ENCODE results near the gene ATRIP. TPM values are rescaled to one million over a fixed set of nuclear protein-coding genes. Genes with fewer than 3 reads are reported as not detected.

ATRIP gene
- total and polyA plus RNA-seq, 8 donors, result 2.0 to 4.8 (median 3.0) TPM

DNA sequence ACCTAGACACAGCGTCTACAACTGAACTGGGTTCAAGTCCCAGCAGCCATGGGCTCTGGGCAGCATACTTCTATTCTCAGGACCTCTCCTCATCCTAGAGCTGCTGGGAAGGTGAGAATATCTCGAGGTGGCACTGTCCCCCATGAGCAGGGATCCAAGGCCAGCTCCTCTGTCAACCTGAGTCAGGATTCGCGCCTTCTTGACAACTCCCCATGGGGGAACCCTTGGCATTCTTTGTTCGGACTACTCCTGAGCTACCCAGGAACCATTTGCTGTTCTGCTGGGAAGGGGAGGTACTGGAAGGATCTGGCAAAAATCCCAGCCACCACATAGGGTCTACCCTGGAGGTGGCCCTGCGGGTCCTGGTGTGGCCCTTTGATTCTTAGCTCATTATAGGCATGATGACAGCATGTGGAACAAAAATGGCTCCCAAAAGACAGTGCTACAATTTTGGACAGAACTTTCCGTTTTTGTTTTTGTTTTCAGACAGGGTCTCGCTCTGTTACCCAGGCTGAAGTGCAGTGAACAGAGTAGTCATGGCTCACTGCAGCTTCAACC lies 38.9 kb upstream of the ATRIP start:
- Histone ChIP-seq H3K9me3 (no peaks in the 10 kb centered on the region), H3K4me1 (no peaks in the 10 kb centered on the region), H3K4me3 (no peak overlapping the region), H3K36me3 (peaks cover 0 to 67% (median 16%) of the 10 kb centered on the region in 3 donors), H3K27ac (no peak overlapping the region), H3K27me3 (no peaks in the 10 kb centered on the region)
- peak in 1 of 6 donors; percentile 21 for DNase-seq
- no peak for FAIRE-seq
- intact Hi-C loops (cut with DNase I), result no loop called here
- TF ChIP-seq CTCF (IDR thresholded peaks at IDR 0.05), result no peak
- WGBS, 2 donors, result 86 to 88% methylated on average over 8 of the region's 8 CpGs
- ATAC-seq, result no peak

DNA sequence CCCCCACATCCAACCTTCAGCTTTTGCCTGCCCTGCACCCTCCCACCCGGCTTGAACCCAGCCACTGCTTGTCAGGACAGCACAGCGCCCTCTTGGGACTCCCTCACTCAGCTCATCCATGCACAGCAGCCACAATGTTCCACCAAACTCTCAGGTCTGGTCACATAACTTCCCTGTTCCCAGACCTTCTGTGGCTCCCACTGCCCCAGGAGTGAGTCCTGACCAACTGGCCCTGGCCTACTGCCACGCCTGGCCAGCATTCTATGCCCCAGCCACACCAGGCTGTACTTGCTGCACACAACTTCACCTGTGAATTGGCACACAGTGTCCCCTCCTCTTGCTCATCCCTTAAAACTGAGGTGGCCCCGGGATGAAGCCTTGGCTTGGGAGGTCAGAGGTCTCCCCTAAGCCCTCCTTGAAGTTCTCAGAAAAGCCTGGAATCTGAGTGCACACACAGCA lies 37.7 kb upstream of the ATRIP start:
- H3K36me3 ChIP-seq, result peaks cover 0 to 76% (median 17%) of the 10 kb centered on the region in 3 donors
- no peaks in the 10 kb centered on the region for H3K27me3 ChIP-seq
- FAIRE-seq, result no peak
- H3K9me3 ChIP-seq, result no peaks in the 10 kb centered on the region
- H3K27ac ChIP-seq, result no peak overlapping the region
- 85 to 88% methylated on average over 4 of the region's 4 CpGs for WGBS, 2 donors
- no peaks in the 10 kb centered on the region for H3K4me1 ChIP-seq
- ATAC-seq, result no peak
- no peak for TF ChIP-seq CTCF (IDR thresholded peaks at IDR 0.05)
- DNase-seq, result peak in 4 of 6 donors; percentile 2 to 51 (median 32)
- no peak overlapping the region for H3K4me3 ChIP-seq
- intact Hi-C loops (cut with DNase I), result no loop called here

DNA sequence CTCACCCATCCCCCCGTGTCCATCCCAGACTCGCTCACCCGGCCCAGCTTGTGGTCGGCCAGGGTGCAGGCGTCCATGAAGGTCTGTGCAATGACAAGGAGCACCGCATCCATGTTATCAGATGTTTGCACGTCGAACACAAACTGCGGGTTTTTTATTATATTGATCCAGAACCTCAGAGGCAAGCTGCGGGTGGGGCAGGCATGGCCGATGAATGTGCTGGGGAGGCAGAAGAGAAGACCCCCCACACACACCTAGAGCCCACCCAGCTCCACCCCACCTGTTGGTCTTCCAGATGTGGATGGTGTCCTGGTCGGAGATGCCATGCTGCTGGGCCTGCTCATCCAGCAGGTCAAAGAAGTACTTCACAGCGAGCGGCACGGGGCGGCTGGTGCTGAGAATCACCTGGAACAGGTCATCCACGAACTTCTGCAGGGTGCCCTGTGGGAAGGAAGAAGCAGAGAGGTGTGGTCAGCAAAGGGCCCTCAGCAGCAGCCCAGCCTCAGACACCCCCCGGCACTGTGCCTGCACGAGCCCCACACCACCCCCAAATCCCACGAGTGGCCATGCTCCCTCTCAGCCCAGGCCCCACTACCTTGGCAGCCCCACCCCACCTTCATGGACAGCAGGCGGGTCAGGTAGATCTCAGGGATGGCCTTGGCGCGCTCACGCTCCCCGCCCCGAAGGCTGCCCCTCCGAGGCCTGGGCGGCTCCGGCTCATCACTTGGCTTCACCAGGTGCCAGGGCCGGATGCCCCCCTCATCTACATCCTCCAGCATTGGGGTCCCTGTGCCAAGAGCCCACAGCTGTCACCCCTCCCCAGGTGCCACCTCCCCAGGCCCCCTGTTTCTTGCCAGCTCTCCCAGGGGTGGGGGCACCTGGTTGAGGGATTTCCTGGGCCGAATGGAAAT lies 37.0 kb upstream of the ATRIP start:
- intact Hi-C loops (cut with DNase I), result no loop called here
- TF ChIP-seq CTCF (IDR thresholded peaks at IDR 0.05), result no peak
- no peaks in the 10 kb centered on the region for H3K27me3 ChIP-seq
- no peak for ATAC-seq
- no peaks in the 10 kb centered on the region for H3K9me3 ChIP-seq
- no peak overlapping the region for H3K4me3 ChIP-seq
- peak in 4 of 6 donors; percentile 2 to 44 (median 16) for DNase-seq
- FAIRE-seq, result no peak
- no peak overlapping the region for H3K27ac ChIP-seq
- WGBS, 2 donors, result 89 to 91% methylated on average over 27 to 31 of the region's 31 CpGs
- no peaks in the 10 kb centered on the region for H3K4me1 ChIP-seq
- peaks cover 0 to 76% (median 17%) of the 10 kb centered on the region in 3 donors for H3K36me3 ChIP-seq

DNA sequence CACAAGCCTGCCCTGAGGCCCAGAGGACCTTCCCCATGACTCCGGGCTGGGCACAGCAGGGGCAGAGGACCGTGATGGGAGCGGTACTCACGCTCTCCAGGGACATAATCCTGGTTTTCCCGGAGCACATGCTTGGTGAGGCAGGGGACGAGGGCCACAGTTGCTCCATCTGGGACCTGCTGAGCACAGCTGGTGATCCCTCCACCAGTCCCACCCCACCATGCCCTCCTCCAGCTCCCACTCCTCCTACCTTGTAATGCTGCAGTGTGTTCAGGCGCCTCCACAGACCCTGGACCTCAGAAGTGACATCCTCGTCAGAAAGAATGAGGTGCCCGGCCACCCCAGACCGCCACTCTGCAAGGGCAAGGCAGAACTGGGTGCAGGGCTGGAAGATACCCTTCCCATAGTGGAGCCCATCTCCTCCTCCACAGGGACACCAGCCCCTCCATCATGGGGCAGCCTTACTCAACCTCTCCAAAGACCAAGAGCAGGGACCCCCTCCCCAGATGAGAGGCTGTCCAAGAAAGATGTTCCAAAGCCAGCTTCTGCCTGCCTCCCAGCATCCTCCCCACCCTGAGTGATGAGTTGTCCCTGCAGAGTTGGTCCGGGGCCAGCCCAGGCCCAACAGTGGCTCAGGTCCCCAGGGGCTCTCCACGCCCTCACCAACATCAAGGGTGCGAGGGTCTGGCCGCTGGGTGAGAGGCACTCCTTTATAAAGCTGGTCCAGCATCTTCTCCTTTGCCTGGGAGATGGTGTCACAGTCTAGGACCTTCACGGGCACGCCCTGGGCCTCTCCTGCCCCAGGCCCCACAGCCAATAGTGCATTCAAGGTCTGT lies 36.1 kb upstream of the ATRIP start:
- H3K27ac ChIP-seq, result no peak overlapping the region
- H3K36me3 ChIP-seq, result peaks cover 0 to 80% (median 22%) of the 10 kb centered on the region in 3 donors
- FAIRE-seq (no peak), ATAC-seq (no peak), DNase-seq (peak in 5 of 6 donors; percentile 2 to 42 (median 18))
- intact Hi-C loops (cut with DNase I), result no loop called here
- no peaks in the 10 kb centered on the region for H3K9me3 ChIP-seq
- no peak overlapping the region for H3K4me3 ChIP-seq
- H3K4me1 ChIP-seq, result no peaks in the 10 kb centered on the region
- WGBS, 2 donors, result 95 to 96% methylated on average over 16 of the region's 16 CpGs
- H3K27me3 ChIP-seq, result no peaks in the 10 kb centered on the region
- TF ChIP-seq CTCF (IDR thresholded peaks at IDR 0.05), result no peak

Data from pancreas (tissue), 10 donors.